Left lung (tissue), 10 donors: ENCODE measurements around the gene MTG2. TPM values are rescaled to one million over a fixed set of nuclear protein-coding genes. Genes with fewer than 3 reads are reported as not detected.

Experiments
- ATAC-seq: fragments of 200-7000 bp; cut with Tn5 transposase; one replicate; pipeline ENCODE4 v1.9.1; 2020; ENCODE audit warnings: moderate library complexity
- DNase-seq, 4 donors: peaks; one replicate each; pipeline ENCODE4 v3.0.0-alpha.2; 2013 to 2020
- H3K27ac ChIP-seq, 2 donors: fragments of 200-600 bp; sonication (generic) in 1 of 2; one replicate each; pipeline versions ENCODE4 v1.5.0 to v1.8.0; 2020 to 2021
- H3K27me3 ChIP-seq, 2 donors: fragments of 200-600 bp; sonication (generic) in 1 of 2; one replicate each; pipeline versions ENCODE4 v1.5.0 to v1.8.0; 2020 to 2021
- H3K36me3 ChIP-seq, 2 donors: fragments of 200-600 bp; sonication (generic) in 1 of 2; one replicate each; pipeline versions ENCODE4 v1.5.0 to v1.8.0; 2020 to 2021
- H3K4me1 ChIP-seq, 2 donors: fragments of 200-600 bp; one replicate each; pipeline ENCODE4 v1.8.0; 2021
- H3K4me3 ChIP-seq, 2 donors: fragments of 200-600 bp; sonication (generic) in 1 of 2; one replicate each; pipeline versions ENCODE4 v1.5.0 to v1.8.0; 2020 to 2021; ENCODE audit warnings: mild to moderate bottlenecking in 1 of 2
- H3K9me3 ChIP-seq, 2 donors: fragments of 200-600 bp; sonication (generic) in 1 of 2; one replicate each; pipeline versions ENCODE4 v1.5.0 to v1.8.0; 2020 to 2021
- intact Hi-C, 2 donors: fragments of 100-400 bp; cut with DNase I; formaldehyde crosslinking; loops; one replicate each; pipeline versions ENCODE4 v1.11.2 to v1.14.2; 2022
- polyA plus RNA-seq, 6 donors: library from polyadenylated mRNA; unstranded; fragments of 120-200 nt; gene quantifications; one replicate each; pipeline ENCODE4 v1.2.1, GENCODE V29; 2013; ENCODE audit not compliant: insufficient read length in 6 of 6
- total RNA-seq, 2 donors: library from RNA; stranded (reverse); fragmentation: NEBNext Ultra II Directional; extraction: Animal tissue kit (Norgen Biotek cat#: 25700); gene quantifications; one replicate each; pipeline ENCODE4 v1.2.1, GENCODE V29; 2021
- TF ChIP-seq, protein P1 (sequence below), 2 donors: fragments of 200-600 bp; sonication (generic) in 1 of 2; IDR thresholded peaks; one replicate each; pipeline versions ENCODE4 v1.5.0 to v1.8.0; 2021; ENCODE audit warnings: antibody characterized with exemption in 2 of 2
- donor health status: DM: no; HTN: yes; CAD: no.
- donor health status: DM: no; HTN: no; CAD: no.

Gene MTG2
- total and polyA plus RNA-seq, 8 donors: 25.5 to 34.6 (median 31.2) TPM

DNA sequence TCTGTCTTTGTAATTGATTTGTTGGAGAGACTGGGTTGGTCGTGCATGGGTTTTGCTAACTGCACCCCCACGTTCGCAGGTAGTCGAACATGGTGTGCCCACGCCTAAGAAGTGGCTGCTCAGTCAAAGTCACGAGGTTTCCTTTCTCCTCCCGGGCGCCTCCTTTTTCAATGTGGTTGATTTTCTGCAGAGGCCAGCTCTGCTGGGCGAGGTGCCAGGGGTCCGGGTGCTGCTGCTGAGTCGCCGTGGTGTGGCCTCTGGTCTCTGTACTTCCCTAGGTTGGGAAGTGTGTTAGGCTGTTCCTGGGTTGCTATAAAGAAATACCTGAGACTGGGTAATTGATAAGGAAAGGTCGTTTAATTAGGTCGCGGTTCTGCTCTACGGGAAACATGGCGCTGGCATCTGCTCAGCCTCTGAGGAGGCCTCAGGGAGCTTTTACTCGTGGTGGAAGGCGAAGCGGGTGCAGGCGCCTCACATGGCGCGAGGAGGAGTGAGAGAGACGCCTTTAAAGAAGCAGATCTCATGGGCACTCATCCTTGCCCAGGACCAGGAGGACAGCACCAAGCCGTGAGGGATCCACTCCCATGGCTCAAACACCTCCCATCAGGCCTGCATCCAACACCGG, 69.6 kb downstream of the MTG2 start:
- TF ChIP-seq, protein P1, sequence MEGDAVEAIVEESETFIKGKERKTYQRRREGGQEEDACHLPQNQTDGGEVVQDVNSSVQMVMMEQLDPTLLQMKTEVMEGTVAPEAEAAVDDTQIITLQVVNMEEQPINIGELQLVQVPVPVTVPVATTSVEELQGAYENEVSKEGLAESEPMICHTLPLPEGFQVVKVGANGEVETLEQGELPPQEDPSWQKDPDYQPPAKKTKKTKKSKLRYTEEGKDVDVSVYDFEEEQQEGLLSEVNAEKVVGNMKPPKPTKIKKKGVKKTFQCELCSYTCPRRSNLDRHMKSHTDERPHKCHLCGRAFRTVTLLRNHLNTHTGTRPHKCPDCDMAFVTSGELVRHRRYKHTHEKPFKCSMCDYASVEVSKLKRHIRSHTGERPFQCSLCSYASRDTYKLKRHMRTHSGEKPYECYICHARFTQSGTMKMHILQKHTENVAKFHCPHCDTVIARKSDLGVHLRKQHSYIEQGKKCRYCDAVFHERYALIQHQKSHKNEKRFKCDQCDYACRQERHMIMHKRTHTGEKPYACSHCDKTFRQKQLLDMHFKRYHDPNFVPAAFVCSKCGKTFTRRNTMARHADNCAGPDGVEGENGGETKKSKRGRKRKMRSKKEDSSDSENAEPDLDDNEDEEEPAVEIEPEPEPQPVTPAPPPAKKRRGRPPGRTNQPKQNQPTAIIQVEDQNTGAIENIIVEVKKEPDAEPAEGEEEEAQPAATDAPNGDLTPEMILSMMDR (IDR thresholded peaks at IDR 0.05): no peak
- ATAC-seq: no peak

More for the DNA sequence above, 69.6 kb downstream of the MTG2 start:
- H3K4me1 ChIP-seq: peaks cover 0 to 6% of the 10 kb centered on the region in 2 donors
- peak in 1 of 4 donors; percentile 31 for DNase-seq
- intact Hi-C loops: no loop called here
- H3K36me3 ChIP-seq: peaks cover 0 to 21% of the 10 kb centered on the region in 2 donors
- H3K9me3 ChIP-seq: no peaks in the 10 kb centered on the region
- H3K27me3 ChIP-seq: no peaks in the 10 kb centered on the region
- no peak overlapping the region for H3K4me3 ChIP-seq
- H3K27ac ChIP-seq: no peak overlapping the region

Other genes with a start within 250 kb of the MTG2 start
- gene TAF4, start 117.1 kb upstream of the MTG2 start, total RNA-seq: 10 to 100 TPM; 15.2 to 16.1 TPM
- gene TAF4, start 117.1 kb upstream of the MTG2 start, polyA plus RNA-seq: 10 to 100 TPM; 14.1 to 21.0 (median 18.4) TPM
- 10 to 100 TPM; 36.0 to 36.2 TPM for gene LSM14B, start 60.6 kb upstream of the MTG2 start, total RNA-seq
- gene LSM14B, start 60.6 kb upstream of the MTG2 start, polyA plus RNA-seq: 10 to 100 TPM; 57.1 to 62.3 (median 59.9) TPM
- gene PSMA7, start 39.6 kb upstream of the MTG2 start, total RNA-seq: 100 to 1,000 TPM; 180 to 296 TPM
- gene PSMA7, start 39.6 kb upstream of the MTG2 start, polyA plus RNA-seq: 100 to 1,000 TPM; 150 to 207 (median 168) TPM
- gene SS18L1, start 39.3 kb upstream of the MTG2 start, total RNA-seq: 10 to 100 TPM; 14.6 to 14.9 TPM
- 10 to 100 TPM; 21.0 to 30.0 (median 23.6) TPM for gene SS18L1, start 39.3 kb upstream of the MTG2 start, polyA plus RNA-seq
- not detected for gene HRH3, start 37.2 kb downstream of the MTG2 start, total RNA-seq
- gene HRH3, start 37.2 kb downstream of the MTG2 start, polyA plus RNA-seq: not detected
- gene OSBPL2, start 55.5 kb downstream of the MTG2 start, total RNA-seq: 10 to 100 TPM; 40.1 to 47.3 TPM
- 10 to 100 TPM; 25.6 to 38.0 (median 31.6) TPM for gene OSBPL2, start 55.5 kb downstream of the MTG2 start, polyA plus RNA-seq
- 10 to 100 TPM; 60.1 to 96.9 TPM for gene ADRM1, start 120.0 kb downstream of the MTG2 start, total RNA-seq
- gene ADRM1, start 120.0 kb downstream of the MTG2 start, polyA plus RNA-seq: 10 to 100 TPM; 30.0 to 54.5 (median 41.0) TPM
- 100 to 1,000 TPM; 222 to 267 TPM for gene LAMA5, start 184.3 kb downstream of the MTG2 start, total RNA-seq
- gene LAMA5, start 184.3 kb downstream of the MTG2 start, polyA plus RNA-seq: 100 to 1,000 TPM; 123 to 211 (median 139) TPM
- 1,000 to 10,000 TPM; 1,004 to 1,135 TPM for gene RPS21, start 204.1 kb downstream of the MTG2 start, total RNA-seq
- gene RPS21, start 204.1 kb downstream of the MTG2 start, polyA plus RNA-seq: 1,000 to 10,000 TPM in 3 of 6 donors, 100 to 1,000 TPM in 3; 928 to 1,176 (median 997) TPM
- 1 to 10 TPM; 4.1 to 6.3 TPM for gene CABLES2, start 224.3 kb downstream of the MTG2 start, total RNA-seq
- 10 to 100 TPM; 11.9 to 16.7 (median 14.6) TPM for gene CABLES2, start 224.3 kb downstream of the MTG2 start, polyA plus RNA-seq
- 1 to 10 TPM in 1 of 2 donors, under 1 TPM in 1; 0.97 to 1.1 TPM for gene RBBP8NL, start 244.5 kb downstream of the MTG2 start, total RNA-seq
- 1 to 10 TPM; 2.5 to 4.2 (median 3.7) TPM for gene RBBP8NL, start 244.5 kb downstream of the MTG2 start, polyA plus RNA-seq